Amniotic epithelial cell (primary cell): ENCODE results near the gene LENG1.

ENCODE experiments used
- DNase-seq: peaks from one replicate; pipeline ENCODE4 v3.0.0-alpha.2; 2010; ENCODE audit warnings: low read depth

Gene LENG1

DNA sequence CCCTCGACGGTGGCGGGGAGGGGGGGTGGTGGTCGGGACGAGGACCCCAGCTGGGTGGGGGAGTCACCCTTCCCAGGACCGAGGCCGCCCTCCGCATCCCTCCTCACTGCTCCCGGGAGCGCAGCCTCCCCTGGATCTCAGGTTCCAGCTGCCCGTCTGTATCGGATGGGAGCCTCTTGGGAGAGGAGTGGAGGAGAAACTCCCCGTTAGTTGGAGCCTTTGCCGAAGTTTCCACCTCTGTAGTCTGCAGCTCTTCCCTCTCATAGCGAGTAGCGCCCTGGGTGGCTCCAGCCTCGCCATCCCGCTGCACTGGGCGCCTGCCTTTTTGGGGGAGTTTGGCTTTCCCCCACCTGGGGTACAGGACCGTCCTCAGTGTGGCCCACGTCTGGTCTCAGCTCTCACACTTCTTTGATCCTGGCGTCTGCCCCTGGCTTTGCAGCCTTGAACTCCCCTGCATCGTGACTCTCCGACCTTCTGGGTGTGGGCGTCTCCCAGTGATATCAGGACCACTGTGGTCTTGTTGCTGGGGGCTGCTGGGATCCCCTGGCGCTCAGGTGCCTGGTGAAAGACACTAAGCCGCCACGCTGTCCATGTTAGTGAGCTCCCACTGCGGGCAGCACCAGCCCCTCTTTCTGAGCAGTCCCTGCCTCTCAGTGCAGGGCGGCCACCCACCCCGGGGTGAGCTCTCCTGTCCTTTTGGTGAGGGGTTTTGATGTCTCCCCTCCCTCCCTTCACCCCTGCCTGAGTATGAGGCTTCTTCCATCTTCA lies 20.8 kb downstream of the LENG1 start:
- DNase-seq = no peak

GRCh38 chr19:54137699-54138488 lies 21.6 kb downstream of the LENG1 start, which contains the start of gene CNOT3:
Gene CNOT3, plus strand, starts transcription at chr19:54137762. Its CDS starts 5,217 bp downstream, at chr19:54142979.
- no peak for DNase-seq

DNA sequence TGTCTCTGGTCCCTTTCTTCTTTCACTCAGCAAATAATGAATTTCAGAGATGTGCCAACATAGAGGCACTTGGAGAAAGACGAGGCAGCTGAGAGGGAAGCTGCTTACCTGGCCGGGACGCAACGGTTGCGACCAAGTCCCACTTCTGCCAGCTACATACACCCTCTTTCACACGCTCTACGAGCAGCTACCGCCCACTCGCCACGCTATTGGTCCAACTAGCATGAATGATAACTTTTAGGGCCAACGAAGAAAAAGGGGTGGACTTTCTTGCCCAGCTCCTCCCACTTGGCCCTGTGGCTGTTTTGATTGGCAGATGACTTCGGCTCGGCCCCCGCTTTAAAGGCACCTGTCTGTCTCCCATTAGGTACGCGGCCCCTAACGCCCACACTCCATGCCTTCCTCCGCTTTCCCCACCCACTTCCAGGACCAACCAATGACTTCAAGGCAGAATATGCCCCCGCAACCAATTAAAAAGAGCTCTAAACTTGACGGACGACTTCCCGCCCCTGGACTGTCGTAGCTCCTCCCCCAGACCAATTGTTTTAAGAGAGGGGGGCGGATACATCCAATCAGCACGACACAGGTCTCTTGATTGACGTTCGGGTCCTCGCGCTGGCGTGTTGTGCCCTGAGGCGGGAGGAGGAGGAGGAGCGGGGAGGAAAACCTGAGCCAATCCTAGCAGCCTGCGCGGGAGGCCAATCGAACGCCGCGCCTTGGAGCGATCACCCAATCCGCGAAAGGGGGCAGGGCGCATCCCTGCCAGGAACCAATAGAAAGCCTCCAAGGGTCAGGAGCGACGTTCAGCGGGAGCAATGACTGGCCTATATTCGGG lies 22.4 kb downstream of the LENG1 start:
- DNase-seq = peak; percentile 100

DNA sequence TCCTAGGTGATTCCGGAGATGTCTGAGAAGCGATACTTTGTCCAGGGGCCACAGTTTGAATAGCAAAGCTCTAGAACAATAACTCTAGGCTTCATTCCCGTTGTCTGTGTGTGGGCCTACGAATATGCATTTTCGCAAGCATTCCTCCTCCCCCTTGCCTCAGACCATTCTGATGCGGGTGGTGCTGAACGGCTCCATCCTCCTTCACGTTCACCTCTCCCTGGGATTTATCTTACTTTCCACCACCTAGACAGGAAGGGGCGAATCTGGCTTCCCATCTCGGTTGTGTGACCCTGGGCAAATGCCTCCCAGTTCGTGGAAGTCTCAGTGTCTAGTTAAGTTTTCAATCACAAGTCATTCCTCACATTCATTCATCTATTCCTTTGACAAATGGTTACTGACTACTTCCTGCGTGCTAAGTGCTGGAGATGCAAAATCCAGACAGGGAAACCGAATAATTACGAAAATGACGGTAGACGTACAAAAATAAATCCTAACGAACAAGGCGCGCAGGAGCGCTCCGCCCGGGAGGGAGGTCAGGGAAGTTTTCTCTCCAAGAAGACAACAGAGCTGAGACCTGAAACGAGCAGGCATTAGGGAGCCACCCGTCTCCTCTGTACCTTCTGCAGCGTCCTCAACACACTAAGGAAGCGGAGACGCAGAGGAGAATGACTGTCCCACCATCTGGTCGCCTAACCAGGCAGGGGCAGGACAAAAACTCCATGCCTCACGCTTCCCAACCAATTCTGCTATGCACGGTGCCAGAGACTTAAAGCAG lies 23.2 kb downstream of the LENG1 start:
- peak; percentile 22 for DNase-seq

DNA sequence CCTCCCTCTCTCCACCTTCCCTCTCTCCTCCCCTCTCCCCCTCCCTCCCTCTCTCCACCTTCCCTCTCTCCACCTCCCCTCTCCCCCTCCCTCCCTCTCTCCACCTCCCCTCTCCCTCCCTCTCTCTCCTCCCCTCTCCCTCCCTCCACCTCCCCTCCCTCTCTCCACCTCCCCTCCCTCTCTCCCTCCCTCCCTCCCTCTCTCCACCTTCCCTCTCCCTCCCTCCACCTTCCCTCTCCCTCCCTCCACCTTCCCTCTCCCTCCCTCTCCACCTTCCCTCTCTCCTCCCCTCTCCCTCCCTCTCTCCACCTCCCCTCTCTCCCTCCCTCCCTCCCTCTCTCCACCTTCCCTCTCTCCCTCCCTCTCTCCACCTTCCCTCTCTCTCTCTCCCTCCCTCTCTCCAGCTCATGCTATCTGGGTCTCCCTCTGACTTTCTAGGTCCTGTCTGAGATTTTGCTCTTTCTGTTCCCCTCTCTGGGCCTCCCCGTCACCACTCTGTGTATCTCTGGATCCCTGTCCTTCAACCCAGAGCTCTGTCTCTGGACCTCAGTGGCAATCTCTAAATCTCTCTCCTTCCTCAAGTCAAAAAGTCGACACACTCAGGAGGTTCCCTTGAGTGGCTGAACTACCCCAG lies 25.4 kb downstream of the LENG1 start:
- DNase-seq = peak; percentile 47

GRCh38 chr19:54133312-54133956 lies 26.1 kb downstream of the LENG1 start:
- peak; percentile 77 for DNase-seq

- no peak for DNase-seq
These were observed 29.9 kb downstream of the LENG1 start for GRCh38 chr19:54129617-54129996.

GRCh38 chr19:54128796-54129616 lies 30.5 kb downstream of the LENG1 start:
- no peak for DNase-seq

GRCh38 chr19:54128441-54128725 lies 31.1 kb downstream of the LENG1 start:
- no peak for DNase-seq

DNA sequence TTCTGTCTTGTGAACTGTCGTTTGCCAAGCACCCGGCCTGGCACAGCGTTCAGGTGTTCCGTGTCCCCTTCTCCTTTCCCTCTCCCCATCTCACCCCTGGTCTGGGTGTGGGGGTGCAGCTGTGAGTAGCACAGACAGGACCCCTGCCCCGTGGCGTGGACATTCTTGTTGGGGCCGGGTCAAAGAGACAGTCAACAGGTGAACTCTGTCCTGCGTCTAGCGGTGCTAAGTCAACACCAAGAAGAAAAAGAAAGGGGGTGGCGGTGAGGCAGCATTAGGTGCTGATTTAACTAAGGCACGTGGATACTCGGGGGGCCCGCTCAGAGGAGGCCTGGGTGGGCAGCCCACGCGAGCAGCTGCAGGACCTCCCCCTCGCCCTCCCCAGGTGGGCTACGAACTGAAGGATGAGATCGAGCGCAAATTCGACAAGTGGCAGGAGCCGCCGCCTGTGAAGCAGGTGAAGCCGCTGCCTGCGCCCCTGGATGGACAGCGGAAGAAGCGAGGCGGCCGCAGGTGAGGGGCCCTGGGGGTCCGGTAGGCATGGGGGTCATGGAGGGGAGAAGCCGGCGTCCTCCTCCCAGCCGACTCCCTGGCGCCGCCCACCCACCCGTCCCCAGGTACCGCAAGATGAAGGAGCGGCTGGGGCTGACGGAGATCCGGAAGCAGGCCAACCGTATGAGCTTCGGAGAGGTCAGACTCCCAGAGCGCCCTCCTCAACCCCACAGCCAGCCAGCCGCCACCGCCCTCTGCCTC lies 31.7 kb downstream of the LENG1 start:
- no peak for DNase-seq

DNA sequence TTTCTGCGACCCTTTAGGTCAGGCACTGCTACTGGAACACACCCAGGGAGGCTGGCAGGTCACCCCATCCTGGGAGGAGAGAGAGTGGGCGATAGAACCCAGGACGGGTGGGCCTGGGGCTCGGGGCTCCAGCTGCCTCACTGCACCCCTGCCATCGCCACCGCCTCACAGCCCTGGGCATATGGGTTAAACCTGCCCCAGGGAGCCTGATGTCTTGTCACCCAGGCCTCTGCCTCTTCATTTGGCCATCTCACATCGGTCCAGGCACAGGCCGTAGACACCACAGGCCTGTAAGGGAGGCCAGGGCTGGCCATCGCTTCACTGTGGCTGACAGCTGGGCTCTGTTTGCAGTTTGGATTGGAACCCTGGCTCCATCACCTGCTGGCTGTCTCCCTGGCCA lies 33.8 kb downstream of the LENG1 start:
- no peak for DNase-seq

GRCh38 chr19:54124393-54124792 lies 35.1 kb downstream of the LENG1 start:
- no peak for DNase-seq

- no peak for DNase-seq
These were observed 35.8 kb downstream of the LENG1 start for GRCh38 chr19:54123682-54124081.

DNA sequence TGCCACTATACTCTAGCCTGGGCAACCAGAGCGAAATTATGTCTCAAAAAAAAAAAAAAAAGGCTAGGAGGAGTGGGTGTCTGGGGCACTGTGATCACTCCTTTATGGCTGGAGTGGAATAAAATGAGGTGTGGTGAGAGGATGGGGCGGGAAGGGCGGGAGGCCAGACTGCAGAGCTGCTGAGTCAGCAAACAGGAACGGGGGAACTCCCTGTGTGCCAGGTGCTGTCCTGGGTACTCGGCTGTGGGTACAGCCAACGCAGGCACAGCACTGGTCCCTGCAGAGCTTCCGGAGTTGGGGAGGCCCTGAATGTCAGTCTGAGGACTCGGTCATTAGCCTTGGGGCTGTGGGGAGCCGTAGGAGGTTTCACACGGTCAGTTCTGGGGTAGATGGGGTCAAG lies 38.3 kb downstream of the LENG1 start:
- DNase-seq = no peak

DNA sequence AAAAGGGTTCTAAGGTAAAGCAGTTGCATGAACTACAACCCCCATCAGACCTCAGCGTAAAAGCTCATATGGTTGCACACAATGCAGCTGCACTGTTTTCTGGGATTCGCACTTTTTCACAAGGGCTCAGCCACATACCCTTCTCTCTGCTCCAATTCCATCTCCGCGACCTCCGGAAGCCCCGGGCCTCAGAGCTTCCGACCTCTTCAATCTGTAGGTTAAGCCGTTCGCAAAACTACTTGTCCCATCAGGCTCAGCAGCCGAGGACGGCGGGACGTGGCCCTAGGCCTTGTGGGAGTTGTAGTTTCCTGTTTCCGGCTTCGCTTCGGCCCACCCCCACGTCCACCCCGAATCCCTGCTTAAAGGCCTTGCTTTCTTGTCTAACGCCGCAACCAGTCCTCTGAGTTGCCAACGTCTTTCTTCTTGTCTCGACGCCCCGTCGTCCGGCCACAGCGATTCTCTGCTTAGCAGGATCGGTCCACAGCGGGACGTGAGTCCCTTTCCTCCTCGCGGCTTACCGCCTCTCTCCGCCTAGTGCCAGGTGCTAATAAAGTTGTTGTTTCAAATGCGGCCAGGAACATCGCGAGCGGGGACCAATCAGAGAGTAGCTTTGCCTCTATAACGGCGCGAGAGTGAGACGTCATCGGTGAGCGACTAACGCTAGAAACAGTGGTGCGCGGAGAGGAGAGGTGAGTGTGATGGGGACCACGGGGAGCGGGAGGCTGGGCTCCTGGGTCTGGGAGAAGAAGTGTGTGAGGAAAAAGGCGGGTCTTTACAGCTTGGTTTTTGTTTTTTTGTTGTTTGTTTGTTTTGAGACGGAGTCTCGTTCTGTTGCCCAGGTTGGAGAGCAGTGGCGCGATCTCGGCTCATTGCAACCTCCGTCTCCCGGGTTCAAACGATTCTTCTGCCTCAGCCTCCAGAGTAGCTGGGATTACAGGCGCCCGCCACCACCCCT lies 44.1 kb downstream of the LENG1 start, which contains the start of the genes PRPF31 and TFPT:
TSS of gene PRPF31 (plus strand) at position 646 of the 955 bp plus-strand sequence. CDS start 2,525 bp downstream, outside the sequence.
TSS of gene TFPT (minus strand) at position 549 of the 955 bp plus-strand sequence. CDS start at position 161, 388 bp downstream.
- DNase-seq = peak; percentile 98

- DNase-seq = peak; percentile 40
These were observed 45.0 kb downstream of the LENG1 start for GRCh38 chr19:54114340-54115108.

DNA sequence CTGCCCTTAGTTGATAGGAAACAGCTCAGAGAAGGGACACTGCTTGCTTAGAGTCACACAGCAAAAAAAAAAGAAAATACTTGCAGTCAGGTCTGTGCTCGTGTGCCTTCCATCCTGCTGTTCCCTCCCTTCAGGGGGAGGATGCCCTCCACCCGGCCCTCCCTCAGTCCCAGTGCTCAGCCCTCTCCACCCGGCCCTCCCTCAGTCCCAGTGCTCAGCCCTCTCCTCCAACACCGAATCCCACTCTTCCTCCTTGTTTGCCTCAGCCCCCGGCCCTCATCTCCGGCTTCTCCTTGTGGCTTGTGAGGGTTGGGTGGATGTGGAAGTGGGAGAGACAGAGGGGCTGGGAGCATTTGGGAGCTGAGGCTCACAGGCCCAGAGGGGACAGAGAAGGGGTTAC lies 49.9 kb downstream of the LENG1 start:
- no peak for DNase-seq
